GM10847 (cell line): ENCODE data around the gene IL22.

ENCODE experiments used
- POLR2A ChIP-seq: IDR thresholded peaks from 2 replicates; pipeline ENCODE4 v1.6.1; 2011; ENCODE audit not compliant: insufficient read length; ENCODE audit errors: extremely low read depth

The IL22 gene

GRCh38 chr12:68270358-68270757, 17.0 kb upstream of the IL22 start:
- no peak for TF ChIP-seq POLR2A

GRCh38 chr12:68269779-68270178, 16.4 kb upstream of the IL22 start:
- no peak for TF ChIP-seq POLR2A

GRCh38 chr12:68268967-68269366, 15.6 kb upstream of the IL22 start:
- TF ChIP-seq POLR2A, result no peak

GRCh38 chr12:68267892-68268396, 14.5 kb upstream of the IL22 start:
- TF ChIP-seq POLR2A, result no peak

GRCh38 chr12:68264857-68265256, 11.5 kb upstream of the IL22 start:
- no peak for TF ChIP-seq POLR2A

GRCh38 chr12:68264158-68264855, 10.9 kb upstream of the IL22 start:
- TF ChIP-seq POLR2A, result no peak

- TF ChIP-seq POLR2A, result no peak
Measured at GRCh38 chr12:68263366-68263765, 10.0 kb upstream of the IL22 start.

GRCh38 chr12:68261896-68262295, 8.5 kb upstream of the IL22 start:
- TF ChIP-seq POLR2A, result no peak

- no peak for TF ChIP-seq POLR2A
Measured at GRCh38 chr12:68260153-68260552, 6.7 kb upstream of the IL22 start.

- TF ChIP-seq POLR2A, result no peak
Measured at GRCh38 chr12:68259318-68259940, 6.0 kb upstream of the IL22 start.

- TF ChIP-seq POLR2A, result no peak
Measured at GRCh38 chr12:68252077-68252476, 1.3 kb downstream of the IL22 start.

GRCh38 chr12:68250454-68250853, 3.0 kb downstream of the IL22 start:
- no peak for TF ChIP-seq POLR2A

GRCh38 chr12:68247785-68248184, 5.6 kb downstream of the IL22 start:
- TF ChIP-seq POLR2A, result no peak

- no peak for TF ChIP-seq POLR2A
Measured at GRCh38 chr12:68246350-68246749, 7.1 kb downstream of the IL22 start.

GRCh38 chr12:68245180-68246021, 8.0 kb downstream of the IL22 start:
- no peak for TF ChIP-seq POLR2A

GRCh38 chr12:68242777-68243176, 10.6 kb downstream of the IL22 start:
- TF ChIP-seq POLR2A, result no peak
